IMR-90 (cell line): ENCODE data around the gene HDGF. TPM values are rescaled to one million over a fixed set of nuclear protein-coding genes. Genes with fewer than 3 reads are reported as not detected.

Source experiments
- ATAC-seq: fragments of 200-7000 bp; cut with Tn5 transposase; 2 replicates; pipeline ENCODE4 v1.9.1; 2020; ENCODE audit warnings: low read depth, mild to moderate bottlenecking, moderate library complexity
- BruUV-seq: library from RNA; stranded (reverse); fragments of 400-500 nt; replicated peaks from 2 replicates; lab custom pipeline; 2021; lab: Mats Ljungman, UMichigan
- CTCF ChIA-PET: fragments of 300-600 bp; formaldehyde crosslinking; extraction: SDS; loops from one replicate; lab custom pipeline; 2021; ENCODE audit warnings: antibody characterized with exemption; lab: Yijun Ruan, JAX
- POLR2A ChIA-PET: fragments of 300-600 bp; sonication (Branson Sonifier 250); formaldehyde crosslinking; loops from one replicate; lab custom pipeline; 2022; ENCODE audit warnings: antibody characterized with exemption; ENCODE audit not compliant: unreplicated experiment; lab: Charles Lee
- DNase-seq: peaks from one replicate; pipeline ENCODE4 v3.0.0; 2013
- H2AFZ ChIP-seq: replicated peaks from 2 replicates; pipeline ENCODE3; 2013; ENCODE audit warnings: low read length, mild to moderate bottlenecking; ENCODE audit not compliant: poor library complexity
- H2AK5ac ChIP-seq: 2 replicates; pipeline ENCODE4 v1.6.1; 2013; ENCODE audit warnings: low read depth, low read length, inconsistent platforms
- H2AK9ac ChIP-seq: replicated peaks from 2 replicates; pipeline ENCODE3; 2013; ENCODE audit warnings: mild to moderate bottlenecking, low read depth, low read length, moderate library complexity; ENCODE audit not compliant: poor library complexity
- H2BK120ac ChIP-seq: 2 replicates; pipeline ENCODE4 v1.6.1; 2013; ENCODE audit warnings: low read depth, low read length, inconsistent platforms
- H2BK15ac ChIP-seq: 3 replicates; pipeline ENCODE4 v1.6.1; 2013; ENCODE audit warnings: low read depth, low read length, inconsistent platforms
- H2BK20ac ChIP-seq: 2 replicates; pipeline ENCODE4 v1.6.1; 2013; ENCODE audit warnings: low read depth, mild to moderate bottlenecking, inconsistent platforms, low read length, moderate library complexity
- H2BK5ac ChIP-seq: 2 replicates; pipeline ENCODE4 v1.6.1; 2013; ENCODE audit warnings: mild to moderate bottlenecking, low read depth, low read length, inconsistent platforms; ENCODE audit not compliant: poor library complexity, severe bottlenecking
- H3K14ac ChIP-seq: replicated peaks from 2 replicates; pipeline ENCODE4 v1.6.1; 2013; ENCODE audit warnings: low read depth, low read length, inconsistent platforms
- H3K18ac ChIP-seq: 2 replicates; pipeline ENCODE4 v1.6.1; 2013; ENCODE audit warnings: low read depth, low read length, control low read depth
- H3K23ac ChIP-seq: 2 replicates; pipeline ENCODE4 v1.6.1; 2013; ENCODE audit warnings: low read depth, low read length, inconsistent platforms
- H3K27ac ChIP-seq: 2 replicates; pipeline ENCODE4 v1.5.1; 2013; ENCODE audit warnings: mild to moderate bottlenecking, control low read depth, low read length; ENCODE audit not compliant: insufficient read depth
- H3K27me3 ChIP-seq: 2 replicates; pipeline ENCODE4 v1.6.1; 2013; ENCODE audit warnings: low read length; ENCODE audit not compliant: control insufficient read depth, insufficient read depth
- H3K36me3 ChIP-seq: 2 replicates; pipeline ENCODE4 v1.6.1; 2013; ENCODE audit warnings: low read length, mixed read lengths; ENCODE audit not compliant: control insufficient read depth, insufficient read depth
- H3K4ac ChIP-seq: 2 replicates; pipeline ENCODE4 v1.6.1; 2013; ENCODE audit warnings: low read depth, low read length, inconsistent platforms
- H3K4me1 ChIP-seq: 2 replicates; pipeline ENCODE4 v1.6.1; 2013; ENCODE audit warnings: low read length, mixed read lengths; ENCODE audit not compliant: control insufficient read depth, insufficient read depth
- H3K4me2 ChIP-seq: 2 replicates; pipeline ENCODE4 v1.6.1; 2013; ENCODE audit warnings: low read depth, mild to moderate bottlenecking, control low read depth, low read length, moderate library complexity
- H3K4me3 ChIP-seq: 2 replicates; pipeline ENCODE4 v1.5.1; 2013; ENCODE audit warnings: low read depth, mild to moderate bottlenecking, control low read depth, low read length, moderate library complexity; ENCODE audit not compliant: insufficient read depth
- H3K56ac ChIP-seq: 2 replicates; pipeline ENCODE4 v1.6.1; 2013; ENCODE audit warnings: low read length, inconsistent platforms; ENCODE audit not compliant: insufficient read depth; ENCODE audit errors: extremely low read depth
- H3K79me1 ChIP-seq, 2 experiments: 2 replicates each; pipeline ENCODE4 v1.6.1; 2013; ENCODE audit warnings: low read length in 2 of 2, inconsistent platforms in 1 of 2, low read depth in 1 of 2
- H3K9ac ChIP-seq: 2 replicates; pipeline ENCODE4 v1.6.1; 2013; ENCODE audit warnings: low read depth, low read length, control low read depth
- H3K9me1 ChIP-seq: 2 replicates; pipeline ENCODE4 v1.6.1; 2013; ENCODE audit warnings: low read length, inconsistent platforms; ENCODE audit not compliant: insufficient read depth
- H3K9me3 ChIP-seq: 2 replicates; pipeline ENCODE4 v1.6.1; 2013; ENCODE audit warnings: low read length; ENCODE audit not compliant: control insufficient read depth, insufficient read depth
- H4K20me1 ChIP-seq: 2 replicates; pipeline ENCODE4 v1.6.1; 2013; ENCODE audit warnings: low read length, inconsistent platforms; ENCODE audit not compliant: insufficient read depth
- H4K5ac ChIP-seq: 2 replicates; pipeline ENCODE4 v1.6.1; 2013; ENCODE audit warnings: mild to moderate bottlenecking, low read depth, low read length, control low read depth
- H4K8ac ChIP-seq, 2 experiments: 2 replicates each; pipeline ENCODE4 v1.6.1; 2013; ENCODE audit warnings: low read depth in 2 of 2, low read length in 2 of 2, control low read depth in 1 of 2, inconsistent platforms in 1 of 2
- H4K91ac ChIP-seq: 2 replicates; pipeline ENCODE4 v1.6.1; 2013; ENCODE audit warnings: low read depth, low read length, inconsistent platforms; ENCODE audit not compliant: insufficient read depth
- CEBPB ChIP-seq: IDR thresholded peaks from 2 replicates; pipeline ENCODE4 v1.6.1; 2012; ENCODE audit warnings: low read depth, low read length, improper control_type of control experiment
- RCOR1 ChIP-seq: IDR thresholded peaks from 2 replicates; pipeline ENCODE4 v1.6.1; 2012; ENCODE audit warnings: mild to moderate bottlenecking, low read length, improper control_type of control experiment; ENCODE audit not compliant: insufficient replicate concordance
- WGBS, 2 experiments: methylation state at CpG; one replicate each; pipeline versions ENCODE4 v1.1.5 to v1.1.7; 2013; ENCODE audit warnings: missing lambda C conversion rate in 2 of 2; ENCODE audit not compliant: insufficient read length in 1 of 2; ENCODE audit errors: extremely low coverage in 2 of 2; 5-methylcytosine and 5-hydroxymethylcytosine counted together
- dilution Hi-C: fragments of 300-500 bp; cut with HindIII; formaldehyde crosslinking; loops from one replicate; pipeline ENCODE4 v1.14.3; 2018; ENCODE audit warnings: low sequenced_read_pairs; ENCODE audit not compliant: unreplicated experiment
- in situ Hi-C: fragments of 300-500 bp; cut with MboI; formaldehyde crosslinking; loops from 3 replicates; pipeline ENCODE4 v1.14.3; 2019; ENCODE audit warnings: low sequenced_read_pairs, inconsistent platforms, mixed read lengths
- intact Hi-C: fragments of 100-400 bp; cut with micrococcal nuclease; formaldehyde crosslinking; loops from 2 replicates; pipeline ENCODE4 v1.10.0; 2022
- polyA plus RNA-seq, 3 experiments: library from polyadenylated mRNA; depleted of rRNA; stranded (reverse); fragments of >200 nt; gene quantifications; 2 replicates each; pipeline ENCODE4 v1.2.3, GENCODE V29; 2012; ENCODE audit warnings: low replicate concordance in 1 of 3
- total RNA-seq: library from RNA; depleted of rRNA; stranded (reverse); fragments of >200 nt; gene quantifications from 2 replicates; pipeline ENCODE4 v1.2.3, GENCODE V29; 2012

HDGF gene
- total and polyA plus RNA-seq, 2 of the 4 experiments (the other 2 are of a cell fraction) = 94.6 to 123 TPM

DNA sequence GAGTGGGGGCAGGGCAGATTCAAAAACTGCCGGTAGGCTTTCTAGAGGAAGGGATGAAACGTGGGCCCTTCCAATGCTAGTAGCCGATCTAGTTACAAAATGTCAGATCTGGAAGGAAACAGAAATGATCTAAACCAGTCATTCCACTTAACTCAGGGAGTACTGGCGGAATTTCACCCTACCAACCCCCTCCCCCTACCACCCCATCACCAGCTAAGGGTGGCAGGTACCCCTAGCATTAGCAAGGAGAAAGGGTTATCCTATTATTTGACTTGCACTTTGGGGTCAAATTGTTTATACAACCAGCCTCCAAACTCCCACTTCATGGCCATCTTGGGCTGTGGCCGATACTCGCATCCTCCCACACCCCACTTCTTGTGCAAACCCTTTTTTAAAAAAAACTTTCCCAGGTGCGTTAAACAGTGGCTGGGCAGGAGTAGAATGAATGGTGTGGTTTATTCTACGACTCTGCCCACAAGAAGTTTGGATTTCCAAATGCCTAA, 9.9 kb downstream of the HDGF start:
- Histone ChIP-seq H3K36me3 (peaks cover 38% of the 10 kb centered on the region), H4K8ac (peak overlapping the region; percentile 45 to 93), H3K4ac (peak overlapping the region; percentile 72), H3K27me3 (no peaks in the 10 kb centered on the region), H3K56ac (peak overlapping the region; percentile 25; the same call in 1 of the 2 replicates), H3K27ac (peak overlapping the region; percentile 62), H4K5ac (peak overlapping the region; percentile 83), H4K20me1 (0 out of 2 replicates have a peak, but pooled peaks cover 11% of the 10 kb centered on the region), H2BK15ac (no peak overlapping the region), H3K23ac (no peak overlapping the region), H3K14ac (peak overlapping the region; percentile 50), H2AK5ac (peak overlapping the region; percentile 84), H3K4me1 (peaks cover 6% of the 10 kb centered on the region), H2BK120ac (no peak overlapping the region), H2BK5ac (peak overlapping the region; percentile 65), H3K79me1 (peaks cover 10 to 65% of the 10 kb centered on the region in 2 experiments; a peak in 3 of 4 replicates), H2AFZ (peak overlapping the region; percentile 97), H4K91ac (peak overlapping the region; percentile 61), H3K4me2 (peak overlapping the region; percentile 48), H2AK9ac (peak overlapping the region; percentile 99), H3K9me3 (no peaks in the 10 kb centered on the region), H3K9ac (no peak overlapping the region), H3K4me3 (no peak overlapping the region), H3K18ac (no peak overlapping the region), H3K9me1 (peaks cover 14% of the 10 kb centered on the region), H2BK20ac (no peak overlapping the region)
- no CpG with 5 or more reads among the region's 8 CpGs for WGBS, 2 experiments
- ChIA-PET CTCF (interaction anchor here (1.0 to 1.7 kb wide), 2 partner anchors 15 to 52 kb away, joined by 3 to 4 read pairs; no protein-coding TSS in a partner anchor), POLR2A (interaction anchor here (0.6 to 1.0 kb wide), 3 partner anchors 13 to 73 kb away, joined by 5 to 18 read pairs (median 8); partner anchors contain the start of genes ISG20L2, METTL25B and PRCC)
- intact Hi-C loops = loop anchor here (1.0 kb wide), 1 partner anchor 26 kb away; the partner anchor contains the start of gene PRCC
- dilution Hi-C loops = no loop called here
- no peak for TF ChIP-seq CEBPB
- TF ChIP-seq RCOR1 = no peak
- no TSS peak for BruUV-seq
- in situ Hi-C loops = no loop called here
- ATAC-seq (no peak), DNase-seq (no peak)
